HepG2 (cell line): ENCODE results near the gene USP20. TPM values are rescaled to one million over a fixed set of nuclear protein-coding genes. Genes with fewer than 3 reads are reported as not detected.

Source experiments
- CENPT ChIP-seq: sonication (generic); formaldehyde crosslinking; IDR thresholded peaks from 2 replicates; pipeline ENCODE4 v1.8.0; 2022; ENCODE audit warnings: low read depth, mild to moderate bottlenecking, moderate library complexity, missing genetic modification reagents
- FOXP1 ChIP-seq, 2 experiments: fragments of 450-650 bp in 1 of 2; IDR thresholded peaks; 2 replicates each; pipeline ENCODE4 v1.6.1; 2017 to 2018; ENCODE audit warnings: antibody characterized with exemption in 1 of 2
- HNF1A ChIP-seq, 2 experiments: sonication (generic) in 1 of 2; formaldehyde crosslinking in 1 of 2; IDR thresholded peaks; 2 replicates each; pipeline versions ENCODE4 v1.4.0 to v1.6.1; 2016 to 2020; ENCODE audit warnings: borderline replicate concordance in 1 of 2, low read depth in 1 of 2, mild to moderate bottlenecking in 1 of 2, missing genetic modification reagents in 1 of 2
- KAT2B ChIP-seq: fragments of 150-350 bp; IDR thresholded peaks from 2 replicates; pipeline ENCODE4 v1.6.1; 2014; ENCODE audit warnings: low read depth, low read length, borderline replicate concordance
- KDM3A ChIP-seq: IDR thresholded peaks from 2 replicates; pipeline ENCODE4 v1.6.1; 2018; ENCODE audit warnings: low read depth, missing compliant biosample characterization
- LRRFIP1 ChIP-seq: sonication (generic); formaldehyde crosslinking; conservative IDR thresholded peaks from 2 replicates; pipeline ENCODE4 v1.4.0; 2020; ENCODE audit warnings: missing genetic modification reagents
- MTF1 ChIP-seq: sonication (generic); formaldehyde crosslinking; IDR thresholded peaks from 2 replicates; pipeline ENCODE4 v1.5.0; 2020; ENCODE audit warnings: missing genetic modification reagents
- PAXIP1 ChIP-seq: sonication (generic); formaldehyde crosslinking; conservative IDR thresholded peaks from 2 replicates; pipeline ENCODE4 v1.4.0; 2020; ENCODE audit warnings: mild to moderate bottlenecking, missing genetic modification reagents, moderate library complexity
- PHF20 ChIP-seq: sonication (generic); formaldehyde crosslinking; IDR thresholded peaks from 2 replicates; pipeline ENCODE4 v1.5.0; 2020; ENCODE audit warnings: mild to moderate bottlenecking, missing genetic modification reagents
- REXO4 ChIP-seq: sonication (generic); formaldehyde crosslinking; IDR thresholded peaks from 2 replicates; pipeline ENCODE4 v1.8.0; 2022; ENCODE audit warnings: missing genetic modification reagents, mild to moderate bottlenecking, borderline replicate concordance
- SAP130 ChIP-seq: IDR thresholded peaks from 2 replicates; pipeline ENCODE4 v1.6.1; 2016; ENCODE audit warnings: low read depth
- TGIF2 ChIP-seq: IDR thresholded peaks from 2 replicates; pipeline ENCODE4 v1.6.1; 2016; ENCODE audit warnings: control low read depth, missing compliant biosample characterization
- YEATS4 ChIP-seq: sonication (generic); formaldehyde crosslinking; IDR thresholded peaks from 2 replicates; pipeline ENCODE4 v1.4.0; 2020; ENCODE audit warnings: missing genetic modification reagents, borderline replicate concordance
- ZNF280B ChIP-seq: sonication (generic); formaldehyde crosslinking; IDR thresholded peaks from 2 replicates; pipeline ENCODE4 v1.5.0; 2020; ENCODE audit warnings: missing genetic modification reagents, mild to moderate bottlenecking, borderline replicate concordance
- ZNF30 ChIP-seq: sonication (generic); formaldehyde crosslinking; IDR thresholded peaks from 2 replicates; pipeline ENCODE4 v1.5.0; 2020; ENCODE audit warnings: mild to moderate bottlenecking, missing genetic modification reagents
- ZNF570 ChIP-seq: sonication (generic); formaldehyde crosslinking; IDR thresholded peaks from 2 replicates; pipeline ENCODE4 v1.4.0; 2020; ENCODE audit warnings: mild to moderate bottlenecking, missing genetic modification reagents, borderline replicate concordance
- polyA plus RNA-seq, 8 experiments: library from polyadenylated mRNA; depleted of rRNA in 3 of 8; stranded (reverse) in 7 of 8; unstranded in 1 of 8; fragments of >200 nt; fragmentation: Illumina TruSeq in 4 of 8; extraction: Trizol in 4 of 8; gene quantifications; 2 replicates each; pipeline versions ENCODE4 v1.2.1 to v1.2.3, GENCODE V29; 2011 to 2016; ENCODE audit warnings: low read depth in 4 of 8, missing spikeins in 1 of 8, mixed read lengths in 1 of 8; ENCODE audit not compliant: insufficient read depth in 1 of 8
- total RNA-seq, 5 experiments: library from RNA; depleted of rRNA; stranded (reverse); fragments of >200 nt; fragmentation: Illumina TruSeq; extraction: Trizol; gene quantifications; 2 replicates each; pipeline ENCODE4 v1.2.3, GENCODE V29; 2016; ENCODE audit warnings: low read depth in 1 of 5

The USP20 gene
- total and polyA plus RNA-seq, 2 of the 13 experiments (the other 11 are each of a cell fraction or from before 2014, with no cell fraction given): 4.4 to 5.9 TPM

GRCh38 chr9:129802833-129803675, 32.2 kb upstream of the USP20 start, which contains the start of gene TOR1B (continued):
- TF ChIP-seq KAT2B (no peak), ZNF570 (CRISPR knock-in tag) (no peak), ZNF280B (CRISPR knock-in tag) (no peak), SAP130 (peak; percentile 89), LRRFIP1 (CRISPR knock-in tag) (no peak), KDM3A (CRISPR knock-in tag) (no peak), CENPT (no peak), PHF20 (peak; percentile 85), FOXP1 (IDR thresholded peaks at IDR 0.05) (no peak), FOXP1 (CRISPR knock-in tag; IDR thresholded peaks at IDR 0.05) (no peak), ZNF30 (CRISPR knock-in tag) (no peak), PAXIP1 (CRISPR knock-in tag) (no peak), TGIF2 (CRISPR knock-in tag) (no peak), REXO4 (CRISPR knock-in tag) (no peak), YEATS4 (peak; percentile 79; the same call in 1 of the 2 replicates), HNF1A (IDR thresholded peaks at IDR 0.05; ENCODE audit: low read depth) (no peak), HNF1A (CRISPR knock-in tag; IDR thresholded peaks at IDR 0.05; ENCODE audit: borderline replicate concordance) (no peak; the same call in 1 of the 2 replicates), MTF1 (no peak)
